Chondrocyte (in vitro differentiated cells): Measurements from ENCODE around the gene HHAT. TPM values are rescaled to one million over a fixed set of nuclear protein-coding genes. Genes with fewer than 3 reads are reported as not detected.

ENCODE experiments used
- DNase-seq: peaks from one replicate; pipeline ENCODE4 v3.0.0; 2021; ENCODE audit warnings: mixed read lengths, low spot score
- H3K27ac Mint-ChIP-seq: one replicate; pipeline ENCODE4 v1.8.0; 2021; ENCODE audit warnings: mild to moderate bottlenecking, moderate library complexity, mixed read lengths; ENCODE audit not compliant: unreplicated experiment
- H3K27me3 Mint-ChIP-seq: 2 replicates; pipeline ENCODE4 v1.8.0; 2021; ENCODE audit warnings: low read depth, mixed read lengths
- H3K36me3 Mint-ChIP-seq: 2 replicates; pipeline ENCODE4 v1.8.0; 2021; ENCODE audit warnings: low read depth, mixed read lengths
- H3K4me1 Mint-ChIP-seq: 2 replicates; pipeline ENCODE4 v1.8.0; 2021; ENCODE audit warnings: low read depth, mild to moderate bottlenecking, mixed read lengths
- H3K4me3 Mint-ChIP-seq: one replicate; pipeline ENCODE4 v1.8.0; 2021; ENCODE audit warnings: mild to moderate bottlenecking, moderate library complexity, mixed read lengths; ENCODE audit not compliant: unreplicated experiment
- H3K9me3 Mint-ChIP-seq: 2 replicates; pipeline ENCODE4 v1.8.0; 2021; ENCODE audit warnings: low read depth, mixed read lengths
- total RNA-seq: library from RNA; stranded (reverse); gene quantifications from 3 replicates; pipeline ENCODE4 v1.2.1, GENCODE V29; 2021
- TF ChIP-seq, protein P1 (sequence below): fragments of 200-600 bp; sonication (generic); IDR thresholded peaks from 2 replicates; pipeline ENCODE4 v1.5.0; 2021; ENCODE audit warnings: antibody characterized with exemption, mild to moderate bottlenecking, moderate library complexity

HHAT gene
- total RNA-seq, 1 donor from 2014 or later = 6.4 TPM

DNA sequence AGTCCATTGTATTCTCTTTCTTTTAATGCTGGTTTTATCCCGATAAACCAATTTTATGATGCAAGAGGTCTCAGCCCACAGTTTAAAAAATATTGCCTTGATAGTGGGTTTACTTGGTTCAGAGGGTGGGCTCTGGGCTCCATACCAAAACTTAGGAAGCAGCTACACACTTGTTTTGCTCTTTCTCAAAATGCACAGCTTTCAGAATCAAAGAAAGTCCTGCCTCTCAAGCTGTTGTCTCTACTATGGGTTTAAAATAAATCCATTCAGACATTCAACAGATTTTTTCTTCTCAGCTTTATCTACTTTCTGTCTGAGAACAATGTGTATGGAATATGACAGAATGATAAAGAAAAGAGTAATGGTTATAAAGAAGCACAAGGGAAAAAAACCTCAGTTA lies 14.8 kb upstream of the HHAT start:
- Mint-ChIP-seq H3K27ac (no peak overlapping the region), H3K9me3 (no peaks in the 10 kb centered on the region), H3K4me1 (peaks cover 20% of the 10 kb centered on the region), H3K27me3 (no peaks in the 10 kb centered on the region), H3K36me3 (no peaks in the 10 kb centered on the region), H3K4me3 (no peak overlapping the region)
- DNase-seq = no peak
- TF ChIP-seq, protein P1, sequence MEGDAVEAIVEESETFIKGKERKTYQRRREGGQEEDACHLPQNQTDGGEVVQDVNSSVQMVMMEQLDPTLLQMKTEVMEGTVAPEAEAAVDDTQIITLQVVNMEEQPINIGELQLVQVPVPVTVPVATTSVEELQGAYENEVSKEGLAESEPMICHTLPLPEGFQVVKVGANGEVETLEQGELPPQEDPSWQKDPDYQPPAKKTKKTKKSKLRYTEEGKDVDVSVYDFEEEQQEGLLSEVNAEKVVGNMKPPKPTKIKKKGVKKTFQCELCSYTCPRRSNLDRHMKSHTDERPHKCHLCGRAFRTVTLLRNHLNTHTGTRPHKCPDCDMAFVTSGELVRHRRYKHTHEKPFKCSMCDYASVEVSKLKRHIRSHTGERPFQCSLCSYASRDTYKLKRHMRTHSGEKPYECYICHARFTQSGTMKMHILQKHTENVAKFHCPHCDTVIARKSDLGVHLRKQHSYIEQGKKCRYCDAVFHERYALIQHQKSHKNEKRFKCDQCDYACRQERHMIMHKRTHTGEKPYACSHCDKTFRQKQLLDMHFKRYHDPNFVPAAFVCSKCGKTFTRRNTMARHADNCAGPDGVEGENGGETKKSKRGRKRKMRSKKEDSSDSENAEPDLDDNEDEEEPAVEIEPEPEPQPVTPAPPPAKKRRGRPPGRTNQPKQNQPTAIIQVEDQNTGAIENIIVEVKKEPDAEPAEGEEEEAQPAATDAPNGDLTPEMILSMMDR = no peak

DNA sequence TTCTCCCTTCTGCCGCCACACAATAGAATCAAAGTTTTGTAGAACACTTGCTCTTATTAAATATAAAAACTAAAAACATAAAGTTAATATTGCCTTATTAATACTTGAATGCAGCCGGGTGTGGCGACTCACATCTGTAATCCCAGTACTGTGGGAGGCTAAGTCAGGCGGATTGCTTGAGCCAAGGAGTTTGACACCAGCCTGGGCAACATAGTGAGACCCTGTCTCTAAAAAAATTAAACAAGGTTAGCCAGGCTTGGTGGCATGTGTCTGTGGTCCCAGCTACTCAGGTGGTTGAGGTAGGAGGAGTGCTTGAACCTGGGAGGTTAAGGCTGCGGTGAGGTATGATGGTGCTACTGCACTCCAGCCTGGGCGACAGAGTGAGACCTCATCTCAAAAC lies 13.2 kb upstream of the HHAT start:
- Mint-ChIP-seq H3K27ac (no peak overlapping the region), H3K36me3 (no peaks in the 10 kb centered on the region), H3K27me3 (no peaks in the 10 kb centered on the region), H3K4me1 (peaks cover 12% of the 10 kb centered on the region), H3K4me3 (no peak overlapping the region), H3K9me3 (no peaks in the 10 kb centered on the region)
- DNase-seq = no peak
- TF ChIP-seq, protein P1 = no peak

DNA sequence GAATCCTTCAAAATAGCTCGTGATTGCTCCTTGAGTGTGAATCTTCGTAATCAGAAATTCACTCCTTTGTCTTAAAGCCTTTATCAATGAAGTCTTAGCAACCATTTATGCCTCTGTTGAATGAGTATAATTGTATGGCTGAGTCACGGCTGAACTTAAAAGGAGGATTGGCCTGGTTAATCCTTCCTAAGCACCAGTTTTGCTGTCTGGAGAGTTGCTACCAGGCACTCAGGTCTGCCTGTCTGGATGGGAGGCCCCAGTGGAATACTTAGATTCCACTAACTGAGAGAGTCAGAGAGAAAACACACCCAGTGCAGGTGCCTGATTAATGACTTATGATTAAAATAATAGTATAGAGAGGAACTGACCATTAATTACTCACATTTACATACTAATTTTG lies 7.6 kb upstream of the HHAT start:
- no peak for DNase-seq
- no peaks in the 10 kb centered on the region for H3K27me3 Mint-ChIP-seq
- TF ChIP-seq, protein P1 = no peak
- no peak overlapping the region for H3K27ac Mint-ChIP-seq
- no peak overlapping the region for H3K4me3 Mint-ChIP-seq
- peaks cover 7% of the 10 kb centered on the region for H3K36me3 Mint-ChIP-seq
- H3K4me1 Mint-ChIP-seq = peaks cover 2% of the 10 kb centered on the region
- peaks cover 22% of the 10 kb centered on the region for H3K9me3 Mint-ChIP-seq

DNA sequence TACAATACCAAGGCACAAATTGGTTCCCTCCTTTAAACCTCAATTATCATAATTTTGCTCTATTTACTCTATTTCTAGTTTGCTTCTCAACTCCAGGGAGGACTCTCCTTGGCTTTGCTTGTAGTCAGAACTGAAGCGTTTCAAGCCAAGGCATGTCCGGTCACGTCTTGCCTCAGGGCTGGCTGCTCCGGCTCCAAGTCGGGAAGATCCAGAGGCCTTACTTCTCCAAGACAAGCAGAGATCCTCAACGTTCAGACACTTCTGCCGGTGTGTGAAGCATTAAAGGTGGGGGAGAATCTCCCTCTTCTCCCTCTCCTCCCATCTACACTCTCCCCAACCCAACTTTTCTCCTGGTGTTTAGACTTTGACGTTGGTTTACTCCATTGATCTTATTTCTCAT lies 7.2 kb upstream of the HHAT start:
- no peak overlapping the region for H3K27ac Mint-ChIP-seq
- H3K4me1 Mint-ChIP-seq = peaks cover 2% of the 10 kb centered on the region
- no peak overlapping the region for H3K4me3 Mint-ChIP-seq
- H3K36me3 Mint-ChIP-seq = peaks cover 7% of the 10 kb centered on the region
- H3K9me3 Mint-ChIP-seq = peaks cover 22% of the 10 kb centered on the region
- no peaks in the 10 kb centered on the region for H3K27me3 Mint-ChIP-seq
- TF ChIP-seq, protein P1 = no peak
- no peak for DNase-seq

DNA sequence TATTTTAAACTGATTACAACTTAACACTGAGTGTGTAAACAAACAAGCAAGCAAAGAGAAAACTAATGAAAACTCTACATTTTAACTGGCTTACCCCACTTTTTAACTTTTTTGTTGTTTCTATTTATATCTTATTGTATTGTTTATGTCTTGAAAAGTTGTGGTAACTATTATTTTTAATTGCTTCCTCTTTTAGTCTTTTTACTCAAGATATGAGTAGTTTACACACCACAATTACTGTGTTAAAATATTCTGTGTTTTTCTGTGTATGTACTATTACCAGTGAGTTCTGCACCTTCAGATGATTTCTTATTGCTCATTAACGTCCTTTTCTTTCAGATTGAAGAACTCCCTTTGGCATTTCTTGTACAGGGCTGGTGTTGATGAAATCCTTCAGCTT lies 4.7 kb upstream of the HHAT start:
- Mint-ChIP-seq H3K9me3 (peaks cover 22% of the 10 kb centered on the region), H3K27me3 (no peaks in the 10 kb centered on the region), H3K4me3 (no peak overlapping the region), H3K27ac (no peak overlapping the region), H3K4me1 (peaks cover 9% of the 10 kb centered on the region), H3K36me3 (peaks cover 7% of the 10 kb centered on the region)
- TF ChIP-seq, protein P1 = no peak
- no peak for DNase-seq
